PC-9 (cell line): ENCODE results near the gene PBXIP1. TPM values are rescaled to one million over a fixed set of nuclear protein-coding genes. Genes with fewer than 3 reads are reported as not detected.

ENCODE experiments used
- BruUV-seq: library from RNA; stranded (reverse); fragments of 400-500 nt; replicated peaks from 2 replicates; lab custom pipeline; 2021; lab: Mats Ljungman, UMichigan
- CTCF ChIA-PET: fragments of 300-600 bp; sonication (Branson Sonifier 250); formaldehyde crosslinking; loops from one replicate; lab custom pipeline; 2022; ENCODE audit warnings: antibody characterized with exemption; lab: Charles Lee
- POLR2A ChIA-PET: fragments of 300-600 bp; sonication (Branson Sonifier 250); formaldehyde crosslinking; loops from one replicate; lab custom pipeline; 2022; ENCODE audit warnings: antibody characterized with exemption; ENCODE audit not compliant: unreplicated experiment; lab: Charles Lee
- DNase-seq, 2 experiments: peaks; one replicate each; pipeline versions ENCODE4 v3.0.0 to v3.0.0-alpha.2; 2015 to 2022; ENCODE audit warnings: mixed read lengths in 1 of 2
- H2AFZ ChIP-seq: fragments of 200-600 bp; sonication (generic); 2 replicates; pipeline ENCODE4 v1.8.1; 2017; ENCODE audit warnings: antibody characterized with exemption
- H3F3A ChIP-seq: fragments of 200-600 bp; sonication (generic); 2 replicates; pipeline ENCODE4 v1.8.1; 2017; ENCODE audit warnings: antibody characterized with exemption, mild to moderate bottlenecking, low read depth; ENCODE audit not compliant: insufficient read depth
- H3K27ac ChIP-seq: fragments of 200-600 bp; sonication (generic); 2 replicates; pipeline ENCODE4 v1.6.1; 2016; ENCODE audit warnings: mixed run types
- H3K27me3 ChIP-seq: fragments of 200-600 bp; sonication (generic); 2 replicates; pipeline ENCODE4 v1.6.1; 2016; ENCODE audit warnings: low read depth, mixed run types; ENCODE audit not compliant: insufficient read depth
- H3K36me3 ChIP-seq: fragments of 200-600 bp; sonication (generic); 2 replicates; pipeline ENCODE4 v1.6.1; 2016; ENCODE audit warnings: low read depth, mixed run types
- H3K4me1 ChIP-seq: fragments of 200-600 bp; sonication (generic); replicated peaks from 2 replicates; pipeline ENCODE4 v1.6.1; 2016; ENCODE audit warnings: mixed run types; ENCODE audit not compliant: insufficient read depth
- H3K4me2 ChIP-seq: fragments of 200-600 bp; sonication (generic); 2 replicates; pipeline ENCODE4 v1.6.1; 2017; ENCODE audit warnings: mixed run types
- H3K4me3 ChIP-seq: fragments of 200-600 bp; sonication (generic); 2 replicates; pipeline ENCODE4 v1.6.1; 2016; ENCODE audit warnings: mixed run types
- H3K79me2 ChIP-seq: fragments of 200-600 bp; sonication (generic); 2 replicates; pipeline ENCODE4 v1.6.1; 2017; ENCODE audit warnings: low read depth, mixed run types
- H3K9me2 ChIP-seq: fragments of 200-600 bp; sonication (generic); 2 replicates; pipeline ENCODE4 v1.8.1; 2017; ENCODE audit warnings: mild to moderate bottlenecking; ENCODE audit not compliant: insufficient read depth
- H3K9me3 ChIP-seq: fragments of 200-600 bp; sonication (generic); 2 replicates; pipeline ENCODE4 v1.8.1; 2016; ENCODE audit warnings: low read depth; ENCODE audit not compliant: insufficient read depth
- H4K20me1 ChIP-seq: fragments of 200-600 bp; sonication (generic); 2 replicates; pipeline ENCODE4 v1.8.1; 2017; ENCODE audit not compliant: insufficient read depth
- EZH2 ChIP-seq: fragments of 200-600 bp; sonication (generic); IDR thresholded peaks from 2 replicates; pipeline ENCODE4 v1.8.0; 2017; ENCODE audit warnings: antibody characterized with exemption, low read depth
- intact Hi-C: fragments of 100-400 bp; cut with micrococcal nuclease; formaldehyde crosslinking; loops from one replicate; pipeline ENCODE4 v1.10.0; 2022; ENCODE audit not compliant: unreplicated experiment
- total RNA-seq: library from RNA; stranded (reverse); gene quantifications from 2 replicates; pipeline ENCODE4 v1.2.3, GENCODE V29; 2021
- TF ChIP-seq, protein P1 (sequence below): fragments of 200-600 bp; sonication (generic); conservative IDR thresholded peaks from 2 replicates; pipeline ENCODE4 v1.6.1; 2017; ENCODE audit warnings: mixed run types, antibody characterized with exemption, mild to moderate bottlenecking, moderate library complexity

Gene PBXIP1
- total RNA-seq, 1 experiment from 2014 or later, result 40.2 TPM

DNA sequence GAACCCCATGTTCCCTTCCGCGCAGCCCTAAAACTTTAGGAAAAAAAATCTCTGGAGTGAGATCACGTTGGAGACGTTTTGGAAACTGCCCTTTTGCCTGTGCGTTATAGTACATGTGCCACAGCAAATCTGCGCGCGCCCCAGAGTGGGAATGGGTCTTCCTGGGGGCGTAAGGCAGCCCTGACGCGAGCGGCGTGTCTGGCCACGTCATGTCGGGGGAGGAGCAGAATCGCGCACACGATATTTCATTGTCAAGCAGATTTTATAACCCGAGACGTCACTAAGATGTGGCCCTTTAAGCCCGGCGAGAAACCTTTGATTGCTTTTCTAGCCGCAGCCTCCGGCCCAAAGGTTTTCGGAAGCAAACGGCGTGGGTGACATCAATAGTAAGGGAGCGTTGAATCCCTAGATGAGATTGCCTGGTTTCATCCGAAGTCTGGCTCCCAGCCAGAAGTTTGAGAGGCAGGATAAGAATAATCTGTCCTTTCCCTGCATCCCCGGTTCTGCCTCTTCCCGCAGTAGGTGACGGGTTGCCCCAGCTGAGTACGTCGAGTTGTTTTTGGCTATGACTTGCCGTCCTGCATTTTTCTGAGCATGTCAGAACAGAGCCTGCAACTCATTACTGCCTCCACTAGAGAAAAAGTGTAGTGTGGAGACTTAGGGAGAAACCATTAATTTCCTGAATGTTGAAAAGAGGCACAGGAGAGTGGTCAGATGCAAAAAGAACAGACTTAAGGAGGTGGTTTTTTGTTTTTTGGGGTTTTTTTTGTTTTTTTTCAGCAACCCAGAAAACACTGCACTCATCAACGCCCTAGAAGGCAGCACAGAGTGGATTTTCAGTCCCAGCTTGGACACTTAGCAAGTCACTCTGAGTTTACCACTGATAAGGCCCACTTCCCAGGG lies 18.6 kb downstream of the PBXIP1 start:
- H3K4me1 ChIP-seq, result peaks cover 50% of the 10 kb centered on the region
- intact Hi-C loops, result loop anchor here (1.0 to 5.0 kb wide), 5 partner anchors 35 to 379 kb away; partner anchors contain the start of gene UBE2Q1
- BruUV-seq, result TSS peak; percentile 98

DNA sequence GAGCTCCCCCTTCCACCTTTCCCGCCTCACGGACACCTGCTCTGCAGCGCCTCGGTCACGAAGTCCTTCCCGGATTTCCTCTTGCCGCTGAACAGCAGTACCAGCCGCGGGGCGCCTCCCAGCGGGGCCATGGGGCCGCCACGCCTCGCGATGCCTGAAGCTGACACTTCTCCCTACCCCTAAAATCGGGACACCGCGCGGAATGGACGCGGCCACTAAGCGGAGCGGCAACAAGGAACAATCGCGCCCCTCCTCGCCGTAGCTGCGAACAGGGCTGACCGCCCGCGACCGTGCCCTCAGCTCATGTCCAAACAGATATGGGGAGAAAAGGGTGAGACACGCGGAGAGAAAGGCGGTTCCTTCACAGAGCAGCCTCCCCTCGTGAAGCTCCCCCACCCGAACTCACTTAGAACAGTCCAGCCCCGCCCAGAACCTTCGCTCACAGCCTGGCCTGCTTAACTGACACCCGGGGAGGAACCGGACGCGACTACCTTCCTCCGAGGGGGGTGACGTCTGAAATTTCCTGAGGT lies 19.3 kb downstream of the PBXIP1 start, which contains the start of gene PMVK:
Gene PMVK, minus strand, starts transcription at position 165 of the 530 bp plus-strand sequence. Its CDS starts 34 bp downstream, at position 131.
- no peaks in the 10 kb centered on the region for H3K9me3 ChIP-seq
- peaks cover 50% of the 10 kb centered on the region for H3K4me1 ChIP-seq
- peak; percentile 87 to 95 for DNase-seq
- ChIA-PET POLR2A (interaction anchor here (0.6 to 0.7 kb wide), 8 partner anchors 34 to 1014 kb away, joined by 3 to 26 read pairs (median 6); partner anchors contain the start of gene SHC1), CTCF (no interaction called here)
- no peaks in the 10 kb centered on the region for H3K9me2 ChIP-seq
- TF ChIP-seq, protein P1, sequence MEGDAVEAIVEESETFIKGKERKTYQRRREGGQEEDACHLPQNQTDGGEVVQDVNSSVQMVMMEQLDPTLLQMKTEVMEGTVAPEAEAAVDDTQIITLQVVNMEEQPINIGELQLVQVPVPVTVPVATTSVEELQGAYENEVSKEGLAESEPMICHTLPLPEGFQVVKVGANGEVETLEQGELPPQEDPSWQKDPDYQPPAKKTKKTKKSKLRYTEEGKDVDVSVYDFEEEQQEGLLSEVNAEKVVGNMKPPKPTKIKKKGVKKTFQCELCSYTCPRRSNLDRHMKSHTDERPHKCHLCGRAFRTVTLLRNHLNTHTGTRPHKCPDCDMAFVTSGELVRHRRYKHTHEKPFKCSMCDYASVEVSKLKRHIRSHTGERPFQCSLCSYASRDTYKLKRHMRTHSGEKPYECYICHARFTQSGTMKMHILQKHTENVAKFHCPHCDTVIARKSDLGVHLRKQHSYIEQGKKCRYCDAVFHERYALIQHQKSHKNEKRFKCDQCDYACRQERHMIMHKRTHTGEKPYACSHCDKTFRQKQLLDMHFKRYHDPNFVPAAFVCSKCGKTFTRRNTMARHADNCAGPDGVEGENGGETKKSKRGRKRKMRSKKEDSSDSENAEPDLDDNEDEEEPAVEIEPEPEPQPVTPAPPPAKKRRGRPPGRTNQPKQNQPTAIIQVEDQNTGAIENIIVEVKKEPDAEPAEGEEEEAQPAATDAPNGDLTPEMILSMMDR, result peak; percentile 42; the same call in 1 of the 2 replicates
- TF ChIP-seq EZH2, result no peak
- peak within 1 kb of the TSS; percentile 82 for H3K4me2 ChIP-seq
- H3K79me2 ChIP-seq, result peaks cover 5% of the 10 kb centered on the region; the same call in 1 of the 2 replicates
- intact Hi-C loops, result loop anchor here (1.0 to 5.0 kb wide), 5 partner anchors 36 to 378 kb away; partner anchors contain the start of gene UBE2Q1
- BruUV-seq, result no TSS peak
- peak within 1 kb of the TSS; percentile 93 for H3K27ac ChIP-seq
- H3F3A ChIP-seq, result peaks cover 32% of the 10 kb centered on the region; the same call in 1 of the 2 replicates
- H3K36me3 ChIP-seq, result no peaks in the 10 kb centered on the region
- peak within 1 kb of the TSS; percentile 62 for H3K4me3 ChIP-seq
- H2AFZ ChIP-seq, result peak within 1 kb of the TSS; percentile 95
- no peaks in the 10 kb centered on the region for H4K20me1 ChIP-seq
- no peaks in the 10 kb centered on the region for H3K27me3 ChIP-seq

More for the DNA sequence above, 18.6 kb downstream of the PBXIP1 start:
- Histone ChIP-seq H3K36me3 (no peaks in the 10 kb centered on the region), H3K9me2 (no peaks in the 10 kb centered on the region), H3K79me2 (peaks cover 5% of the 10 kb centered on the region; the same call in 1 of the 2 replicates), H3K4me3 (peak overlapping the region; percentile 62), H3K27me3 (no peaks in the 10 kb centered on the region), H3K27ac (peak overlapping the region; percentile 93), H3F3A (peaks cover 26% of the 10 kb centered on the region; the same call in 1 of the 2 replicates), H2AFZ (peak overlapping the region; percentile 95), H3K9me3 (no peaks in the 10 kb centered on the region), H3K4me2 (peak overlapping the region; percentile 82), H4K20me1 (no peaks in the 10 kb centered on the region)
- DNase-seq, result peak; percentile 87
- POLR2A ChIA-PET, result interaction anchor here (0.6 to 0.7 kb wide), 3 partner anchors 19 to 147 kb away, joined by 4 to 7 read pairs (median 5); partner anchors contain the start of gene SHC1
- no peak for TF ChIP-seq EZH2
- TF ChIP-seq, protein P1, result peak; percentile 26; the same call in 1 of the 2 replicates
- CTCF ChIA-PET, result no interaction called here
